Cardiac fibroblast (primary cell): ENCODE measurements around the gene CTNNAL1.

Experiments
- DNase-seq, 2 donors: peaks; one replicate each; pipeline versions ENCODE4 v3.0.0 to v3.0.0-alpha.2; 2010; ENCODE audit warnings: low read depth in 2 of 2
- H3K4me3 ChIP-seq, 2 donors: replicated peaks in 1 of 2; 1 replicate in 1 of 2; 2 replicates in 1 of 2; pipeline ENCODE4 v1.5.1; 2011; ENCODE audit warnings: low read depth in 2 of 2, low read length in 2 of 2, mild to moderate bottlenecking in 2 of 2, moderate library complexity in 1 of 2
- CTCF ChIP-seq: IDR thresholded peaks from one replicate; pipeline ENCODE4 v1.5.1; 2011; ENCODE audit warnings: low read depth, mild to moderate bottlenecking, low read length, inconsistent platforms

CTNNAL1 gene

GRCh38 chr9:108937561-108938305 lies 75.6 kb downstream of the CTNNAL1 start:
- no peak overlapping the region for H3K4me3 ChIP-seq
- TF ChIP-seq CTCF, result no peak
- DNase-seq, result no peak

- TF ChIP-seq CTCF, result no peak
- H3K4me3 ChIP-seq, result peak within 1 kb of the TSS; percentile 77 to 96
- peak; percentile 78 to 89 for DNase-seq
These were observed 78.9 kb downstream of the CTNNAL1 start, which contains the start of gene ABITRAM for GRCh38 chr9:108934323-108934893. TSS of gene ABITRAM (plus strand) at chr9:108934400. CDS start at chr9:108934487, 87 bp downstream.

DNA sequence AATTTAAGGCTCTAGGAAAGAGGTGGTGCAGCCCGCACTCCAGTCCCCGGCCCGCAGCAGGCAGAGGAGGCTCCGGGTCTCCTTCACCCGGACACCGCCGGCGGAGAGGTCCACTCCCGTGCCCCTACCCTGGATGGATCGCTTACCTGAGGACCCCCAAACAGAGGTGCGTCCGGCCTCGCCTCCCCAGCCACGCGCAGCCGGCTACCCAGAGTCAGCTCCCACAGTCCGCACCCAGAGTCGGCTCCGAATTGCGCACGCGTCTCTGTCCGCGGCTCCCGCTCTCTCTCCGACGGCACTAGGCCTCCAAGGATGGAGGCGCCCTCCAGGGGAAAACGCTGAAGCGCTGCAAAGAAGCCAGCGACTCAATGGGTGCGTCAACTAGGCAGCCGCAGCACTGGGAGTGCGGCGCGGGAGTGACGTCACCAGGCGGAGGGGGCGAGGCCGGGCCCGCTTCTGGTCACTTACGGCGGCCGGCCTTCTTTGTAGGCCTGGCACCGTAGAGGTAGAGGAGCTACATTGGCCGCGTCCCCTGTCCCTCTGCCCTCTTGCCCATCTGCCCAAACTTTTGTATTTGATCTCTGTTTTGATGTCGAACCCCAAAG lies 79.5 kb downstream of the CTNNAL1 start, which contains the start of gene ELP1:
ELP1 (minus strand) TSS at position 407 of the 605 bp plus-strand sequence. CDS start 2,978 bp downstream, outside the sequence.
- peak; percentile 39 for TF ChIP-seq CTCF
- DNase-seq, result peak; percentile 95
- peak within 1 kb of the TSS; percentile 77 to 96 for H3K4me3 ChIP-seq

GRCh38 chr9:108933231-108933717 lies 80.0 kb downstream of the CTNNAL1 start:
- peak overlapping the region; percentile 77 to 96 for H3K4me3 ChIP-seq
- TF ChIP-seq CTCF, result no peak
- peak; percentile 7 to 36 for DNase-seq

GRCh38 chr9:108928386-108928785 lies 84.9 kb downstream of the CTNNAL1 start:
- no peak overlapping the region for H3K4me3 ChIP-seq
- TF ChIP-seq CTCF, result no peak
- DNase-seq, result no peak

DNA sequence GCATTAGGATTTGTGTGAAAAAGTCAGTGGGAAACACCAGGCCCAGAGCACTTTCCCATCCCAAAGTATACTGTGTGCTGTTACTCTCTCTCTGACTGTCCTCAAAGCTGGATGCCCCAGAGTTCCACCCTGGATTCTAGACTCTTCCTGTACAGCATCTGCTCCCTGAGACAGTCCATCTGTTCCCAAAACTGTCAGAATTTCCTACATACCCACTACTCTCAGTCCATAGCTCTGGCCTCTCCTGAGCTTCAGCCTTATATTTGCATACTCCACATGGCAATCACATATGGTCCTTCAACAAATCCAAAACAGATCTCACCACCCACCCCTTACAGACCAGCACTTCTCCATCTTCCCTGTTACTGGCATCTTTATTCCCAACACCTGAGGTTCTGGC lies 88.8 kb downstream of the CTNNAL1 start:
- no peak for TF ChIP-seq CTCF
- no peak for DNase-seq
- H3K4me3 ChIP-seq, result no peak overlapping the region
